Activated CD8-positive, alpha-beta memory T cell treated with anti-CD3 and anti-CD28 coated beads, Interleukin-2, amount 10 ng/mL, durations not matched to agents 7 days and 5 days (primary cell): Measurements from ENCODE around the gene MARK3. TPM values are rescaled to one million over a fixed set of nuclear protein-coding genes. Genes with fewer than 3 reads are reported as not detected.

Experiments used
- ATAC-seq: fragments of 150-1000 bp; cut with Tn5 transposase; one replicate; pipeline ENCODE4 v1.10.0; 2021; ENCODE audit warnings: moderate library complexity
- CTCF ChIA-PET: fragments of 350-600 bp; sonication (Branson Sonifier 250); formaldehyde crosslinking; loops from one replicate; lab custom pipeline; 2021; ENCODE audit warnings: antibody characterized with exemption; lab: Charles Lee
- DNase-seq: peaks from one replicate; pipeline ENCODE4 v3.0.0-alpha.2; 2020
- H3K27ac Mint-ChIP-seq: one replicate; pipeline ENCODE4 v1.8.0; 2021; ENCODE audit warnings: mild to moderate bottlenecking, mixed read lengths
- H3K27me3 Mint-ChIP-seq: one replicate; pipeline ENCODE4 v1.8.0; 2021; ENCODE audit warnings: mixed read lengths
- H3K36me3 Mint-ChIP-seq: one replicate; pipeline ENCODE4 v1.8.0; 2021; ENCODE audit warnings: mild to moderate bottlenecking, mixed read lengths
- H3K4me1 Mint-ChIP-seq: one replicate; pipeline ENCODE4 v1.8.0; 2021; ENCODE audit warnings: mixed read lengths
- H3K4me3 Mint-ChIP-seq: one replicate; pipeline ENCODE4 v1.8.0; 2021; ENCODE audit warnings: mild to moderate bottlenecking, moderate library complexity, mixed read lengths
- H3K9me3 Mint-ChIP-seq: one replicate; pipeline ENCODE4 v1.8.0; 2022; ENCODE audit warnings: low read depth, mixed read lengths
- total RNA-seq, 2 experiments: library from RNA; stranded (reverse); gene quantifications; one replicate each; pipeline ENCODE4 v1.2.3, GENCODE V29; 2021

MARK3 gene
- total RNA-seq, 2 experiments from 2014 or later = 79.9 to 88.5 TPM

DNA sequence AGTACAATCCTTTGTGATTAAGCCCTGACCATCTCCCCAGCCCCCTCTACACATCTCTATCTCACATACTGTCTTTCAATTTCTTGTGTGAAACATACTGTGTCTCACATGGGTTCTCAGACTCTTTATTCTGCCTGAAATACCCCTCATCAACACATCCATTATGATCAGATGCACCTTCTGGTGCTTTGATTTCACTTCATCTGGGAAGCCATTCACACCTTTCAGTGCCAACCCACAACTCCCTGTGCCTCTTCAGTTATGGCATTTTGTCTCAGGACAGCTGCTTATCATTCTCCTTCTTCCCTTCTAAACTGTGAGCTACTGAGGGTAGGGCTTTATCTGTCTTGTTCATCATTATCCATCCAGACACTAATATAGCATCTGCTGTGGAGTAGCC is 78.6 kb downstream of the MARK3 start:
- Mint-ChIP-seq H3K27me3 (no peaks in the 10 kb centered on the region), H3K9me3 (no peaks in the 10 kb centered on the region), H3K4me1 (no peaks in the 10 kb centered on the region), H3K36me3 (peaks cover 26% of the 10 kb centered on the region), H3K4me3 (no peak overlapping the region), H3K27ac (no peak overlapping the region)
- CTCF ChIA-PET = interaction anchor here (1.2 kb wide), 1 partner anchor 15 kb away, joined by 3 read pairs; no protein-coding TSS in a partner anchor
- ATAC-seq = no peak
- DNase-seq = no peak

DNA sequence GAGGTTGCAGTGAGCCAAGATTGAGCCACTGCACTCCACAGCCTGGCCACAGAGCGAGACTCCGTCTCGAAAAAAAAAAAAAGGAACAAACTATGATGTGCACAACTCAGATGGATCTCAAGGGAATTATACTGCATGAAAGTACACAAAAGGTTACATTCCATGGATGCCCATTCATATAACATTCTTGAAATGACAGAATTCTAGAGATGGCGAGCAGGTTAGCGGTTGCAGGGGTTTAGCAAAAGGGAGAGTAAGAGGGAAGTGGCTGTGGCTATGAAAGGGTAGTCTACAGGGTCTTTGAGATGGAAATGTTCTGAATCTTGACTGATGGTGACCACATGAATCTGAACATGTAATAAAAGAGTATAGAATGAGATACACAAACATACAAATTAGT is 87.7 kb downstream of the MARK3 start:
- no peak overlapping the region for H3K27ac Mint-ChIP-seq
- H3K36me3 Mint-ChIP-seq = peaks cover 24% of the 10 kb centered on the region
- no peaks in the 10 kb centered on the region for H3K27me3 Mint-ChIP-seq
- DNase-seq (no peak), ATAC-seq (no peak)
- CTCF ChIA-PET = no interaction called here
- H3K4me3 Mint-ChIP-seq = no peak overlapping the region
- H3K4me1 Mint-ChIP-seq = peaks cover 4% of the 10 kb centered on the region
- no peaks in the 10 kb centered on the region for H3K9me3 Mint-ChIP-seq

DNA sequence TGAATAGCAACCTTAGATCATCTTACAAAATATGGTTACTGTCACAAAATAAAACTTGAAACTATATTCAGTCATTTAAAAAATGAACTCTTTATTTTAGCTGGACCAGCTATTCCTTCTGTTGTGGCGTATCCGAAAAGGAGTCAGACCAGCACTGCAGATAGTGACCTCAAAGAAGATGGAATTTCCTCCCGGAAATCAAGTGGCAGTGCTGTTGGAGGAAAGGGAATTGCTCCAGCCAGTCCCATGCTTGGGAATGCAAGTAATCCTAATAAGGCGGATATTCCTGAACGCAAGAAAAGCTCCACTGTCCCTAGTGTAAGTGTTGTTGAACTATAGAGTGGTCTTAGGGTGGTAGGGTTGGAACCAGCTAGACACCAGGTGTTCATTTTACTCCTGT is 89.7 kb downstream of the MARK3 start:
- H3K27me3 Mint-ChIP-seq = no peaks in the 10 kb centered on the region
- DNase-seq (no peak), ATAC-seq (no peak)
- H3K36me3 Mint-ChIP-seq = peaks cover 25% of the 10 kb centered on the region
- no peak overlapping the region for H3K27ac Mint-ChIP-seq
- no peaks in the 10 kb centered on the region for H3K9me3 Mint-ChIP-seq
- H3K4me3 Mint-ChIP-seq = no peak overlapping the region
- peaks cover 6% of the 10 kb centered on the region for H3K4me1 Mint-ChIP-seq
- CTCF ChIA-PET = interaction anchor here (1.1 kb wide), 1 partner anchor 44 kb away, joined by 3 read pairs; no protein-coding TSS in a partner anchor

DNA sequence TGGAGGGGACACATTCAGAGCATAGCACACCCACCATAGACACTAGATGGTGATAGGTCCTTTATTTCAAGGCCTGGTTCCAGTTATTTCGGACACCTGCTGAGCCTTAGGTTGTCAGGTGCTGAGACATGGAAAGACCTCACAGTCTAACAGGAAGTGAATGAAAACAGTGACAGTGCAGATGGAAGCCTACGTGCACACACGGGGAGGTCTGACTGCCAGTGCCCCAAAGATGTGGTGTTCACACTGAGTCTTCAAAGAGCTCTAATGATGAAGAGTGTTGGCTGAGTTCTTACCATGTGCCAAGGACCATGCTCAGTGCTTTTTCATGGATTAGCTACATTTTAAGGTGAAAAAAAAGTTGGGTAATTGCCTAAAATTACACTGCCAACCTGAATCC is 90.8 kb downstream of the MARK3 start:
- Mint-ChIP-seq H3K36me3 (peaks cover 27% of the 10 kb centered on the region), H3K9me3 (no peaks in the 10 kb centered on the region), H3K4me1 (peaks cover 17% of the 10 kb centered on the region), H3K4me3 (no peak overlapping the region), H3K27me3 (no peaks in the 10 kb centered on the region), H3K27ac (peak overlapping the region; percentile 11)
- ATAC-seq = no peak
- no peak for DNase-seq
- CTCF ChIA-PET = interaction anchor here (0.7 kb wide), 2 partner anchors 11 to 76 kb away, joined by 3 read pairs; no protein-coding TSS in a partner anchor

DNA sequence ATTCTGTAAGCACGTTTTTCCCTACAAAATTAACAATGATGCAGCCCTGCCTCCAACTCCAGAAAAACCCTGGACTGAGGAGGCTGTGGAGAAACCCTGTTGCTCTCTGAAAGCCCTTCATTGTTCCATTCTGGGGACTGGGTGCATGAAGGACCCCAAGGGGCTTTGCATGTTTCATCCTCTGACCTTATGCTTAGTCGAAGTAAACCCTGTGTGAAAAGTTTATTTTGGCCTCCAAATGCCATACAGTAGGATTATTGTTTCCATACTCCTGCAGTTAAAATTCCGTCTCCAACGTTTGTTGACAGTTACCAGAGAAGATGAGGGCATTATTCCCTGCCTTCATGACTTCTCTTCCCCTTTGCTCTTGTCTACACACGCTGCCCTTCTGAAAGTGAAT is 91.4 kb downstream of the MARK3 start:
- Mint-ChIP-seq H3K27me3 (no peaks in the 10 kb centered on the region), H3K36me3 (peaks cover 32% of the 10 kb centered on the region), H3K4me3 (no peak overlapping the region), H3K9me3 (no peaks in the 10 kb centered on the region), H3K4me1 (peaks cover 22% of the 10 kb centered on the region), H3K27ac (no peak overlapping the region)
- no peak for DNase-seq
- CTCF ChIA-PET = interaction anchor here (0.7 kb wide), 1 partner anchor 12 kb away, joined by 3 read pairs; no protein-coding TSS in a partner anchor
- no peak for ATAC-seq

DNA sequence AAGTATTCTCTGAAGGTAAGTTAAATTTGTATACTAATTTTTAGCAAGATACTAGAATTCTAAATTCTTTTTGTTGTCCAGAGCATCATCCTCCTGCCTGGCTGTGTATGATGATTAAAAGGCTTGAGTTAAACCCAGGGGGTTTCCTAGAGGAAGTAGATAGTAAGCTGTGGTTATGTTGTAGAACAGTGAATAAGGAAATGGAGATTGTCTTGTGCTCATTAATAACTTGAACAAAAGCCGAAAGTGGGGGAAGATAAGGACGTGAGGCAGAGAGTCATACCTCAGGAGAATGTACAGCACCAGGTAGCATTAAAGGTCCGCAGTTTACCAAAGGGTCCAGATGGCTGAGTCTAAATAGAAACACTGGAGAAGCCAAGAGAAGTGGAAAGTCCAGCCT is 95.4 kb downstream of the MARK3 start:
- peaks cover 37% of the 10 kb centered on the region for H3K36me3 Mint-ChIP-seq
- H3K4me1 Mint-ChIP-seq = peaks cover 18% of the 10 kb centered on the region

DNA sequence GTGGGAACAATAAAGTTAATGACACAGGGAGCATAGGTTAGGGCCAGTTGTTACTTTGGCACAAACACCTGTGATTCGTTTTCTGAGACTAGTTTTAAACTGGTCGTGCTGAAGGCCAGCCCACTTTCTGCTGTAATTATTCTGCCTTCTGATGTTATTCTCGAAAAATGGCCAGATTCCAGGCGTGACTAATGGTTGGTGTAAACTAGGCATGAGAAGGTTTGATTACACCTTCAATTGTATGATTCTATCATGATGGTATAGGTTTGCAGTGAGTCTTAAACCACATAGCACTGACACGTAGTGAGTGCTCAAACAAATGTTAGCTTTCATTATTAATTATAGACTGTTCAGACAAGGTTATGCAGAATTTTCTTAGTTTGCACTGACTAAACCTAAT is 98.4 kb downstream of the MARK3 start:
- no peak for ATAC-seq
- no peak for DNase-seq
- no peak overlapping the region for H3K4me3 Mint-ChIP-seq
- CTCF ChIA-PET = no interaction called here
- H3K9me3 Mint-ChIP-seq = no peaks in the 10 kb centered on the region
- no peaks in the 10 kb centered on the region for H3K27me3 Mint-ChIP-seq
- H3K27ac Mint-ChIP-seq = no peak overlapping the region
- peaks cover 32% of the 10 kb centered on the region for H3K36me3 Mint-ChIP-seq
- peaks cover 18% of the 10 kb centered on the region for H3K4me1 Mint-ChIP-seq

More for the DNA sequence above, 95.4 kb downstream of the MARK3 start:
- Mint-ChIP-seq H3K27me3 (no peaks in the 10 kb centered on the region), H3K27ac (peak overlapping the region; percentile 64), H3K4me3 (no peak overlapping the region), H3K9me3 (no peaks in the 10 kb centered on the region)
- CTCF ChIA-PET = interaction anchor here (0.8 to 1.0 kb wide), 2 partner anchors 66 to 89 kb away, joined by 3 to 4 read pairs; no protein-coding TSS in a partner anchor
- ATAC-seq = peak; percentile 51
- no peak for DNase-seq

DNA sequence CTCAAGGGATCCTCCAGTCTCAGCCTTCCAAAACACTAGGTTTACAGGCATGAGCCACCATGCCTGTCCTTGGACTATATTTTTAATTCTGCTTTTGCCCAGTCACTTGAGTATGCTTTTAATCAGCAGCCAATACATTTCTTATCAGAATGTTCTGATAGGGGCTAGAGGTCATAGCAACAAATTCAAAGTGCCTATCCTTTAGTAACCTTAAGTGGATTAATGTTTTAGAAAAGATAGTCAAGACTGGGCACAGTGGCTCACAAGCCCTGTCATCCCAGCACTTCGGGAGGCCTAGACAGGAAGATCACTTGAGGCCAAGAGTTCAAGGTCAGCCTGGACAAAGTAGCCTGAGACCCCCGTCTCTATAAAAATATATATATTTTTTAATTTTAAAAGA is 100.3 kb downstream of the MARK3 start:
- Mint-ChIP-seq H3K27ac (no peak overlapping the region), H3K27me3 (no peaks in the 10 kb centered on the region), H3K4me1 (peaks cover 10% of the 10 kb centered on the region), H3K9me3 (no peaks in the 10 kb centered on the region), H3K36me3 (peaks cover 30% of the 10 kb centered on the region), H3K4me3 (no peak overlapping the region)
- DNase-seq = no peak
- CTCF ChIA-PET = no interaction called here
- ATAC-seq = no peak

DNA sequence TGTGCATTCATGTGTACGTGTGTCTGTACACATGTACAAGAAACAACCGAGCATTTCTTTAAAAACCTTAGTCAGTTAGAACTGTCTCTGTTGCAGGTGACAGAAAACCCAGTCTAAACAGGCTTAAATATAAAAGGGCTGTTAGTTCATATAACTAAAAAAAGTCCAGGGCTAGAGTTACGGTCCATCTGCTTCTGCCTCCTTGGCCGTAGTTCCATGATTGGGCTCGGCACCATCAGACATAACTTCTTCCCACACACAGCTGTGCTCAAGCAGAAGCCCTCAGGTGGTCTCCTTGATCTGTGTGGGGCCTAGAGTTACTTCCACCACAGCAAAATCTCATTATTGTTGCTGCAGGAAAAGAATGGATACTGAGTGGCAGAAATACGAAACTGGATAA is 102.9 kb downstream of the MARK3 start:
- Mint-ChIP-seq H3K27me3 (no peaks in the 10 kb centered on the region), H3K36me3 (peaks cover 28% of the 10 kb centered on the region), H3K27ac (no peak overlapping the region), H3K9me3 (no peaks in the 10 kb centered on the region), H3K4me3 (no peak overlapping the region), H3K4me1 (no peaks in the 10 kb centered on the region)
- CTCF ChIA-PET = interaction anchor here (1.2 kb wide), 1 partner anchor 97 kb away, joined by 5 read pairs; no protein-coding TSS in a partner anchor
- no peak for DNase-seq
- no peak for ATAC-seq

DNA sequence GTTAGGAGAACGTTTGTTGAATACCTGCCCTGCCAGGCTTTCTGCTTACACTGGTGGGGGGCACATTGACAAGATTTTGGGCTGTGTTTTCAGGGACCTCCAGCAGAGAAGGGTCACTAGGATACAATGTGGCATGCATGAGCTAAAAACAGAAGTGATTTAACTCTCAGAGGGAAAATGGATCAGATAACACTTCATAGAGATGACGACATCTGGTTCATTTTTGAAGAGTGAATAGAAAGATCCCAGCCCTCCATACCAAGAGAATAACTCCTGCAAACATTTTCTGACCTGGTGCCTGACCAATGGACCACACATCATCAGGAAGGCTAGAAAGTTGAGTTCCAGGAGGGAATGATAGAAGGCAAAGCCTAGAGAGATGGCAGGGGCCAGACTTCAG is 103.7 kb downstream of the MARK3 start:
- CTCF ChIA-PET = no interaction called here
- ATAC-seq (no peak), DNase-seq (no peak)
- Mint-ChIP-seq H3K36me3 (peaks cover 26% of the 10 kb centered on the region), H3K27ac (no peak overlapping the region), H3K4me3 (no peak overlapping the region), H3K9me3 (no peaks in the 10 kb centered on the region), H3K4me1 (no peaks in the 10 kb centered on the region), H3K27me3 (no peaks in the 10 kb centered on the region)

DNA sequence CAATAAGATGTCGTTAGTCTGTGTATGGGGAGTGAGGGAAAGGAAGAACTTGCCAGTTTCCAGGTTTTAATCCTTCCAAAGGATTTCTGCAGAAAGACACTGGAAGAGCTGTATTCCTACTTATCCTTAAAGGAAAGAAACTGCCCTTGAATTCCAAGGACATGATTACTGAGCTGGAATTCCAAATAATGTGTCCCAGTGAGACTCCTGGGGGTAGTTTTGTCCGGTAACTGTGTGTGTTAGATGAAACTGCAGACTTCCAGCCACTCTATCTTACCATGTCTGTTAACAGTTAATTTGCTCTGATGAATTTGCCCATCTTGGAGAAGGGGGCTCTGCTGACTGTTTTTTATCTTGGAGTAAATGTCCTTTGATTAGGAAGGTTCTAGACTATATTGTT is 104.4 kb downstream of the MARK3 start:
- ATAC-seq (no peak), DNase-seq (no peak)
- CTCF ChIA-PET = no interaction called here
- Mint-ChIP-seq H3K9me3 (no peaks in the 10 kb centered on the region), H3K36me3 (peaks cover 26% of the 10 kb centered on the region), H3K27me3 (no peaks in the 10 kb centered on the region), H3K4me3 (no peak overlapping the region), H3K4me1 (no peaks in the 10 kb centered on the region), H3K27ac (no peak overlapping the region)

DNA sequence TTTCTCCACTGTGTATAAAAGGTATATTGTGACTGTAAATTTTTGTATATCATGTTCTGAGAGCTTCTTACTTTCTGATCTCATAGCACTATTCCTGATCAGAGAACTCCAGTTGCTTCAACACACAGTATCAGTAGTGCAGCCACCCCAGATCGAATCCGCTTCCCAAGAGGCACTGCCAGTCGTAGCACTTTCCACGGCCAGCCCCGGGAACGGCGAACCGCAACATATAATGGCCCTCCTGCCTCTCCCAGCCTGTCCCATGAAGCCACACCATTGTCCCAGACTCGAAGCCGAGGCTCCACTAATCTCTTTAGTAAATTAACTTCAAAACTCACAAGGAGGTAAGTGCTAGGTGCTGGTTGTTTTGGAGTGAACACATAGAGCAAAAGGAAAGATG is 106.5 kb downstream of the MARK3 start:
- H3K36me3 Mint-ChIP-seq = peaks cover 25% of the 10 kb centered on the region
- H3K9me3 Mint-ChIP-seq = no peaks in the 10 kb centered on the region
- DNase-seq = no peak
- no peak for ATAC-seq
- CTCF ChIA-PET = interaction anchor here (1.3 kb wide), 1 partner anchor 27 kb away, joined by 5 read pairs; no protein-coding TSS in a partner anchor
- peak overlapping the region; percentile 35 for H3K27ac Mint-ChIP-seq
- no peaks in the 10 kb centered on the region for H3K27me3 Mint-ChIP-seq
- H3K4me1 Mint-ChIP-seq = no peaks in the 10 kb centered on the region
- H3K4me3 Mint-ChIP-seq = no peak overlapping the region

DNA sequence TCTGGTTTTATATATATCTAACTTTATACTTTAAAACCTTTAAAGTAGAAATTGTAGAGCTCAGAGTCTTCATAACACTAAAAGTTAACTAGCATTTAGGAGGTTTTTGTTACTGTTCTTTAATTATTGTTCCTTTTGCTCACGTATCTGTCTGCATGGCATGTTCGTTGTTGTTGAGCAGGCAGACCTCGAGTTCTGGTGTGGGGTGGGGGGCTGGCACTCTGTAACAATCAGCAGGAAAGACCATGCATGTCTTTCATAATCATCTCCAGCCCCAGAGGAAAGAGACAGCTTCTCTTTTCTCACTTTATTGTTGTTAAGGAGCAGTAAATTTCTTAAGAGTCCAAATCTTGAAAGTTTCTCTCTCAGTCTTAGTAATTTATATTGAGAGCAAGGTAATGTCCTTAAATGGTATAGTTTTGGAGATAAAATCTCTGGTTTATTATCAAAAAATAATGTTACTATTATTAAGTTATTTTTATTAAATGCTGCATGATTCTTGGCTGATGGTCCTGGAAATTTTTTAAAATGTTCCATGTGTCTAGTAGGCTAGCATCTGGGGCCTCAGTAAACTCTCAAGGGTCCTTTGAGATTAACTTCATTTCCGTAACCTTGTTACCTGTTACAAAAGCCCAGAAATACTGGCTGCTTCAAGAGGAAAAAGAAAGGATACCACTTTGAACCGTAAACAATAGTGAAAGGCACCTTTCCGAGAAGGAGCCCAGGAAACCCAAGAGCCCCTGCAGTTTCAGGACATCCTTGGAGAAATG is 107.1 kb downstream of the MARK3 start:
- Mint-ChIP-seq H3K4me1 (no peaks in the 10 kb centered on the region), H3K9me3 (no peaks in the 10 kb centered on the region), H3K27me3 (no peaks in the 10 kb centered on the region), H3K36me3 (peaks cover 25% of the 10 kb centered on the region), H3K27ac (no peak overlapping the region), H3K4me3 (no peak overlapping the region)
- CTCF ChIA-PET = interaction anchor here (0.6 to 1.3 kb wide), 2 partner anchors 27 to 72 kb away, joined by 3 to 5 read pairs; no protein-coding TSS in a partner anchor
- ATAC-seq (no peak), DNase-seq (no peak)

DNA sequence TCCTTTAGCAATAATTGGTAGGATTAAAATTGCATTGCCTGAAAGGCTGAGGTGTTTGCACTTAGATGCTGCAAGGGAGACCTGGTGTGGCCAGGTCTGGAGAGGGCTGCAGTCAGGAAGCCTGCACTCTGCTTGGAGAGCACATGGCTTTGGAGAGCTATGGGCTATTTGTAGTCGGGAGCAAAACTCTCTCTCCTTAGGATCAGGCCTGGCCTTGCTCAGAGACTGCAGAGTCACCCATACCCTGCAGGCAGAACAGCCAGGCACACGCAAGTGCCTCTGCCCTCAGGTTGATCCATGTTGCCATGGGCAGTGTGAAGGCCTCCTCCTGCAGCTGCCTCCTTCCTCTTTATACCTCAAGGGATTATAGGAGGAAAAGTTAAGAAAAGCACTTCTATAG is 110.6 kb downstream of the MARK3 start:
- Mint-ChIP-seq H3K36me3 (peaks cover 24% of the 10 kb centered on the region), H3K27me3 (no peaks in the 10 kb centered on the region), H3K9me3 (no peaks in the 10 kb centered on the region), H3K4me3 (no peak overlapping the region), H3K27ac (no peak overlapping the region), H3K4me1 (peaks cover 5% of the 10 kb centered on the region)
- ATAC-seq (no peak), DNase-seq (no peak)
- CTCF ChIA-PET = no interaction called here
